GM12873 (cell line): Measurements from ENCODE around the gene PKP2.

Experiments used
- TF ChIP-seq, protein P1 (sequence below): IDR thresholded peaks from 2 replicates; pipeline ENCODE4 v1.5.1; 2012; ENCODE audit warnings: low read depth, mild to moderate bottlenecking, moderate library complexity, low read length, control low read depth; ENCODE audit not compliant: insufficient read depth; ENCODE audit errors: missing control alignments

PKP2 gene

GRCh38 chr12:32821710-32822109 lies 74.9 kb downstream of the PKP2 start:
- TF ChIP-seq, protein P1, sequence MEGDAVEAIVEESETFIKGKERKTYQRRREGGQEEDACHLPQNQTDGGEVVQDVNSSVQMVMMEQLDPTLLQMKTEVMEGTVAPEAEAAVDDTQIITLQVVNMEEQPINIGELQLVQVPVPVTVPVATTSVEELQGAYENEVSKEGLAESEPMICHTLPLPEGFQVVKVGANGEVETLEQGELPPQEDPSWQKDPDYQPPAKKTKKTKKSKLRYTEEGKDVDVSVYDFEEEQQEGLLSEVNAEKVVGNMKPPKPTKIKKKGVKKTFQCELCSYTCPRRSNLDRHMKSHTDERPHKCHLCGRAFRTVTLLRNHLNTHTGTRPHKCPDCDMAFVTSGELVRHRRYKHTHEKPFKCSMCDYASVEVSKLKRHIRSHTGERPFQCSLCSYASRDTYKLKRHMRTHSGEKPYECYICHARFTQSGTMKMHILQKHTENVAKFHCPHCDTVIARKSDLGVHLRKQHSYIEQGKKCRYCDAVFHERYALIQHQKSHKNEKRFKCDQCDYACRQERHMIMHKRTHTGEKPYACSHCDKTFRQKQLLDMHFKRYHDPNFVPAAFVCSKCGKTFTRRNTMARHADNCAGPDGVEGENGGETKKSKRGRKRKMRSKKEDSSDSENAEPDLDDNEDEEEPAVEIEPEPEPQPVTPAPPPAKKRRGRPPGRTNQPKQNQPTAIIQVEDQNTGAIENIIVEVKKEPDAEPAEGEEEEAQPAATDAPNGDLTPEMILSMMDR = no peak

- TF ChIP-seq, protein P1 = no peak
Measured at GRCh38 chr12:32821293-32821692, 75.3 kb downstream of the PKP2 start.

DNA sequence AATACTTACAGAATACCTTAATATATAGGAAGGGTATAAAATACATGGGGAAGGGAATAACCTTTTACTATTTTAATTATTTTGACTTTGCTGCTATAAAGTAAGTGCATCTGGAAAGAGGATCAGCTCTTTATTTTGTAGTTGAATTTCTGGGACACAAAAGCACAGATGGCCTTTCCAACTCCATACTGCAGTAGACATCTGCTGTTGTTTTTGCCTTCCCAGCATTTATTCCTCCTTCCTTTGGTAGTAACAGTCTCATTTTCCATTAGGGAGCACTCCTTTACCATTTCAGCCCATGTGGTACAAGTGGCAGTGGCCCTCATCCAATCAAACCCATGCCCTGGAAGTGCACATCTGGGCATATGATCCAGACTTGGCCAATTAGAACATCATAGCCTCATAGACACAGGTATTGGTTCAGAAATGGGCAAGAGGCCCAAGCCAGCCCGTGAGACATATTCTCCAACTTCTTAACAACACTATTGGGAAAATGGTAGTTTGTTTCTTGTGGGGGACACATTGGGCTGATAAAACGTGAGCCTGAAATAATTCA lies 76.1 kb downstream of the PKP2 start:
- TF ChIP-seq, protein P1 = no peak

DNA sequence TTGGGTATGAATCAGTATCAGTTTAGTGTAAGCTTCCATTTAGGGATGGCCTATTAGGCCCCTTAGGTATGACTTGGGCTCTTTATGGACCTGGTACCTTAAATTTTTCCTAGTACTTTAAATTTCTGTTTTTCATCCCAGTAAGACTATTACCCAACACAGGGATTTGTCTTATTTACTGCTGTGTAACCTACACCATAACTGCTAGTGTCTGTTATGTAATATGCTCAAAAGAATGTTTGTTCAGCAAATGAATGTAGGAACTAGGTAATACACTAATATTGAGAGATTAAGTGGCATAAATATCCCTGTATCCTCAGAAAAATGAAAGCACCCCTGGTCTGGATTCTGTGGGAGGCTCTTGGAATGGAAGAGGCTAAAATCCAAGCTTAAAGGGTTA lies 77.2 kb downstream of the PKP2 start:
- TF ChIP-seq, protein P1 = no peak

DNA sequence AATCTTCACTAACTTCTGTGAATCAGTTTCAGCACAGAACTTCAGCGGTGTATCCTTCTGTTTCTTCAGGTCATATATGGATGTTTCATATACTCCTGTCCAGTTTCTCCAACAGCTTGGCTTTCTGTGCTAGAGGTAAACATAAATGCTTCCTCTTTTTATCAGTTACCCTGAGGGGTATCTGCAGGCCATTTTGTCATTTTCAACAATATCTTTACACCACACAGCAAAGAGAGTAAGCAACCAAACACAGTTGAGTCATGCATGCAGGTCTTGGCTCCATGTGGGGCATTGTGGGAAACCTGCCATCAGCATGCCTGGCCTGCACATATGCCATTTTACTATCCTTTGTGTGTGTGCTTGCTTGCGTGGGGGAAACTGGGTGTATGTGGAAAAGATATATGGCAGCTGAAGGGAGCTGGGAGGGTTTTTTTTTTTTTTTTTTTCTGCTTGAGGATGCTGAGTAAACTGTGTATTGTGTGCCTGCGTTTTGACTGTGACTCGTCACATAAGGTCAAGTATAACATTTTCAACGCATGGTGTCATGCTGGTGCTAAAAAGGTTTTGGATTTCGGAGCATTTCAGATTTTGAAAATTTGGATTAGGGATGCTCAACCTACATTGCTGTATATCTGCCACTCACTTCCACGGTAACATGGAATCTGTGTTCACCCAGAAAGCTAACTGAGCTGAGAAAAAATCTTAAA lies 84.7 kb downstream of the PKP2 start:
- TF ChIP-seq, protein P1 = no peak

GRCh38 chr12:32809846-32810245 lies 86.7 kb downstream of the PKP2 start:
- TF ChIP-seq, protein P1 = no peak

DNA sequence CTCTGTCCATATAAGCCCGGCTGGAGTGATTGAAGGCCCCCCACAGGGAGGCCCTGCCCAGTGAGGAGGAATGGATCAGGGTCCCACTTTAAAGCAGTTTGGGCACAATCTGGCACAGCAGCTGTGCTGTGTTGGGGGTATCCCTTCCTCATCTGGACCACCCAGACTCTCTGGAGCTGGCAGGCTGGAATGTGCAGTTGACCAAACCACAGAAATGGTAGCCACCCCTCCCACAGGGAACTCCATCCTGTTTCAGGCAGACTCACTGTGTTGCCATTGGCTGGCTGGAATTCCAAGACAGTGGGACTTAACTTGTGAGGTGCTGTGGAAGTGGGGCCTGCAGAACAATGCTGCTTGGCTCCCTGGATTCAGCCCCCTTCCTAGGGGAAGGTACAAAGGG lies 87.4 kb downstream of the PKP2 start:
- TF ChIP-seq, protein P1 = no peak
